ENCODE measurements around the gene ZNF384. TPM values are rescaled to one million over a fixed set of nuclear protein-coding genes. Genes with fewer than 3 reads are reported as not detected.

ZNF384 gene
- total and polyA plus RNA-seq, 10 of the 15 experiments (the other 5 are each of a cell fraction or from before 2014, with no cell fraction given), result 0.46 to 81.5 (median 30.5) TPM

DNA sequence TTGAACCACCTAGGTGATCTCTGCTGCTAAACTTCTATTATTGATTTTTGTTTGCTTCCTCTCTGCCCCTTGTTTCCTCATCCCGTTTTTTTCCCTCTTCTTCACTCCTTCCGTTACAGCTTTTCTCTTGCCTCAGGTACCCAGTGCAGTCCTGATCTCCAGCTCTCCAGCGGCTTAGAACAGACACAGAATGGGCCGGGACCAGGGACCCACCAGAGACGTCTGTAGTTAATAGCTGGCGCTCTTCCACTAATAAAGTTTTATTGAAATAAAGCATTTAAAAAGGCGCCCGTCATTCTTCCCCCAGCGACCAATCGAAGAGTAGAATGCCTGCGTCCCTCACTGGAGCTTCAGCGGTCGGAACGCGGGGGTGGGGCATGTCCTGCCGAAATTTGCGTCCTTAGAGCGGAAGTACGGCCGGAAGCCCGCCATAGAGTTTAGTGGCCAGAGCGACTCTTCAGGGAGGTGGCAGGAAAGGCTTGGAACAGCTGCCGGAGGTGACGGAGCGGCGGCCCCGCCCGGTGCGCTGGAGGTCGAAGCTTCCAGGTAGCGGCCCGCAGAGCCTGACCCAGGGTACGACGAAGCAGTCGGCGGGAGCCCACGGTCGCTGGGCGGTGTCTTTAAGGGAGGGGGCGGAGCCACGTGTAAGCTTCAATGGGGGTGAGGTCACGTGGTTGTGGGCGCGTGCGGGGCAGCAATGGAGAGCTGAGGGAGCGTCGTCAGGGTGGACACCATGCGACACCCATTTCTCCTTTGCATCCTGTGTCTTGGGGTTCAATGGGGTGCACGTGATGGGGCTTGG is 34.6 kb upstream of the ZNF384 start, which contains the start of gene COPS7A (continued):
- no peak for TF ChIP-seq ATF2 (IDR thresholded peaks at IDR 0.05; ENCODE audit: low read length)
- no peak for TF ChIP-seq STAT3 (IDR thresholded peaks at IDR 0.05; ENCODE audit: low read depth, low read length)
- TF ChIP-seq IRF3 (IDR thresholded peaks at IDR 0.05), result 0 out of 2 replicates have a peak, but pooled peaks have one; percentile 34
- TF ChIP-seq SMAD5 (IDR thresholded peaks at IDR 0.05; ENCODE audit: low read depth), result peak; percentile 57; the same call in 1 of the 2 replicates
- TF ChIP-seq SMAD1 (IDR thresholded peaks at IDR 0.05; ENCODE audit: low read depth, partially characterized antibody), result peak; percentile 67
- TF ChIP-seq POLR2A (IDR thresholded peaks at IDR 0.05; ENCODE audit: low read depth, low read length), result peak; percentile 93
- TF ChIP-seq, protein P1, sequence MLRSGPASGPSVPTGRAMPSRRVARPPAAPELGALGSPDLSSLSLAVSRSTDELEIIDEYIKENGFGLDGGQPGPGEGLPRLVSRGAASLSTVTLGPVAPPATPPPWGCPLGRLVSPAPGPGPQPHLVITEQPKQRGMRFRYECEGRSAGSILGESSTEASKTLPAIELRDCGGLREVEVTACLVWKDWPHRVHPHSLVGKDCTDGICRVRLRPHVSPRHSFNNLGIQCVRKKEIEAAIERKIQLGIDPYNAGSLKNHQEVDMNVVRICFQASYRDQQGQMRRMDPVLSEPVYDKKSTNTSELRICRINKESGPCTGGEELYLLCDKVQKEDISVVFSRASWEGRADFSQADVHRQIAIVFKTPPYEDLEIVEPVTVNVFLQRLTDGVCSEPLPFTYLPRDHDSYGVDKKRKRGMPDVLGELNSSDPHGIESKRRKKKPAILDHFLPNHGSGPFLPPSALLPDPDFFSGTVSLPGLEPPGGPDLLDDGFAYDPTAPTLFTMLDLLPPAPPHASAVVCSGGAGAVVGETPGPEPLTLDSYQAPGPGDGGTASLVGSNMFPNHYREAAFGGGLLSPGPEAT (IDR thresholded peaks at IDR 0.05; ENCODE audit: low read depth), result peak; percentile 69
- TF ChIP-seq ZNF274 (IDR thresholded peaks at IDR 0.05; ENCODE audit: insufficient read depth, insufficient read length), result no peak
- no peak for TF ChIP-seq ZSCAN29 (IDR thresholded peaks at IDR 0.05)
- no peak for TF ChIP-seq CEBPB (IDR thresholded peaks at IDR 0.05; ENCODE audit: borderline replicate concordance in 1 of 2, low read depth in 2 of 2, low read length in 2 of 2)
- no peak for TF ChIP-seq BMI1 (IDR thresholded peaks at IDR 0.05; ENCODE audit: borderline replicate concordance)
- TF ChIP-seq, protein P2, sequence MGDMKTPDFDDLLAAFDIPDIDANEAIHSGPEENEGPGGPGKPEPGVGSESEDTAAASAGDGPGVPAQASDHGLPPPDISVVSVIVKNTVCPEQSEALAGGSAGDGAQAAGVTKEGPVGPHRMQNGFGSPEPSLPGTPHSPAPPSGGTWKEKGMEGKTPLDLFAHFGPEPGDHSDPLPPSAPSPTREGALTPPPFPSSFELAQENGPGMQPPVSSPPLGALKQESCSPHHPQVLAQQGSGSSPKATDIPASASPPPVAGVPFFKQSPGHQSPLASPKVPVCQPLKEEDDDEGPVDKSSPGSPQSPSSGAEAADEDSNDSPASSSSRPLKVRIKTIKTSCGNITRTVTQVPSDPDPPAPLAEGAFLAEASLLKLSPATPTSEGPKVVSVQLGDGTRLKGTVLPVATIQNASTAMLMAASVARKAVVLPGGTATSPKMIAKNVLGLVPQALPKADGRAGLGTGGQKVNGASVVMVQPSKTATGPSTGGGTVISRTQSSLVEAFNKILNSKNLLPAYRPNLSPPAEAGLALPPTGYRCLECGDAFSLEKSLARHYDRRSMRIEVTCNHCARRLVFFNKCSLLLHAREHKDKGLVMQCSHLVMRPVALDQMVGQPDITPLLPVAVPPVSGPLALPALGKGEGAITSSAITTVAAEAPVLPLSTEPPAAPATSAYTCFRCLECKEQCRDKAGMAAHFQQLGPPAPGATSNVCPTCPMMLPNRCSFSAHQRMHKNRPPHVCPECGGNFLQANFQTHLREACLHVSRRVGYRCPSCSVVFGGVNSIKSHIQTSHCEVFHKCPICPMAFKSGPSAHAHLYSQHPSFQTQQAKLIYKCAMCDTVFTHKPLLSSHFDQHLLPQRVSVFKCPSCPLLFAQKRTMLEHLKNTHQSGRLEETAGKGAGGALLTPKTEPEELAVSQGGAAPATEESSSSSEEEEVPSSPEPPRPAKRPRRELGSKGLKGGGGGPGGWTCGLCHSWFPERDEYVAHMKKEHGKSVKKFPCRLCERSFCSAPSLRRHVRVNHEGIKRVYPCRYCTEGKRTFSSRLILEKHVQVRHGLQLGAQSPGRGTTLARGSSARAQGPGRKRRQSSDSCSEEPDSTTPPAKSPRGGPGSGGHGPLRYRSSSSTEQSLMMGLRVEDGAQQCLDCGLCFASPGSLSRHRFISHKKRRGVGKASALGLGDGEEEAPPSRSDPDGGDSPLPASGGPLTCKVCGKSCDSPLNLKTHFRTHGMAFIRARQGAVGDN (IDR thresholded peaks at IDR 0.05), result peak; percentile 79
- peak; percentile 61; the same call in 1 of the 2 replicates for TF ChIP-seq TBL1XR1 (IDR thresholded peaks at IDR 0.05; ENCODE audit: low read depth, low read length)
- peak; percentile 79; the same call in 1 of the 2 replicates for TF ChIP-seq BACH1 (IDR thresholded peaks at IDR 0.05; ENCODE audit: borderline replicate concordance)
- 0 out of 4 replicates have a peak, but pooled peaks have one; percentile 32 to 40 for TF ChIP-seq SRF (IDR thresholded peaks at IDR 0.05; ENCODE audit: low read depth in 2 of 2, low read length in 2 of 2)
- peak; percentile 91 for TF ChIP-seq NBN (IDR thresholded peaks at IDR 0.05)
- TF ChIP-seq ZNF384 (IDR thresholded peaks at IDR 0.05; ENCODE audit: borderline replicate concordance, low read depth, low read length), result peak; percentile 39; the same call in 1 of the 2 replicates
- TF ChIP-seq CBX3 (IDR thresholded peaks at IDR 0.05; ENCODE audit: borderline replicate concordance, low read depth), result no peak
- TF ChIP-seq CHD4 (IDR thresholded peaks at IDR 0.05), result no peak
- TF ChIP-seq SREBF1 (IDR thresholded peaks at IDR 0.05; ENCODE audit: low read length), result 0 out of 2 replicates have a peak, but pooled peaks have one; percentile 27
- no peak for TF ChIP-seq JUNB (IDR thresholded peaks at IDR 0.05)
- TF ChIP-seq BHLHE40 (IDR thresholded peaks at IDR 0.05; ENCODE audit: borderline replicate concordance in 1 of 2, low read depth in 2 of 2, low read length in 1 of 2), result peak; percentile 91 to 95
- peak; percentile 66 for TF ChIP-seq TAF1 (IDR thresholded peaks at IDR 0.05; ENCODE audit: borderline replicate concordance, low read depth, low read length)
